Measurements from ENCODE around the gene CSF3R.
"Not testable (repeated sequence)": the region's sequence is repeated elsewhere in the genome, so short reads cannot be mapped to it uniquely, and the experiment has no call there.

CSF3R gene

DNA sequence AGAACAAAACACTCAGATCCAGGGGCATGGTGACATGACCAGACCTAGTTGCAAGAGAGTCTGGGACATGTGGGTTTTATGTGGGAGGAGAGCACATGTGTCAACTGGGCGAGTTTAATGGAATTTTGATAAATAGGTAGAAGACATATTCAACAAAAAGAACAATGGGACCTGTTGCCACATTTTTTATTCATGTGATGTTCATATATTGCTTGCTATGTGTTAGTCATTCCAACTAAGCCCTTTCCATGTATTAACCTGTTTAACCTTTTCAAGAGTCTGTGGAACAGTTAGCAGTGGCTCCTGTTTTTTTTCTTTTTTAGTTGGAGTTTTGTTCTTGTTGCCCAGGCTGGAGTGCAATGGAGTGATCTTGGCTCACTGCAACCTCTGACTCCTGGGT lies 30.1 kb upstream of the CSF3R start:
- no peak for DNase-seq

DNA sequence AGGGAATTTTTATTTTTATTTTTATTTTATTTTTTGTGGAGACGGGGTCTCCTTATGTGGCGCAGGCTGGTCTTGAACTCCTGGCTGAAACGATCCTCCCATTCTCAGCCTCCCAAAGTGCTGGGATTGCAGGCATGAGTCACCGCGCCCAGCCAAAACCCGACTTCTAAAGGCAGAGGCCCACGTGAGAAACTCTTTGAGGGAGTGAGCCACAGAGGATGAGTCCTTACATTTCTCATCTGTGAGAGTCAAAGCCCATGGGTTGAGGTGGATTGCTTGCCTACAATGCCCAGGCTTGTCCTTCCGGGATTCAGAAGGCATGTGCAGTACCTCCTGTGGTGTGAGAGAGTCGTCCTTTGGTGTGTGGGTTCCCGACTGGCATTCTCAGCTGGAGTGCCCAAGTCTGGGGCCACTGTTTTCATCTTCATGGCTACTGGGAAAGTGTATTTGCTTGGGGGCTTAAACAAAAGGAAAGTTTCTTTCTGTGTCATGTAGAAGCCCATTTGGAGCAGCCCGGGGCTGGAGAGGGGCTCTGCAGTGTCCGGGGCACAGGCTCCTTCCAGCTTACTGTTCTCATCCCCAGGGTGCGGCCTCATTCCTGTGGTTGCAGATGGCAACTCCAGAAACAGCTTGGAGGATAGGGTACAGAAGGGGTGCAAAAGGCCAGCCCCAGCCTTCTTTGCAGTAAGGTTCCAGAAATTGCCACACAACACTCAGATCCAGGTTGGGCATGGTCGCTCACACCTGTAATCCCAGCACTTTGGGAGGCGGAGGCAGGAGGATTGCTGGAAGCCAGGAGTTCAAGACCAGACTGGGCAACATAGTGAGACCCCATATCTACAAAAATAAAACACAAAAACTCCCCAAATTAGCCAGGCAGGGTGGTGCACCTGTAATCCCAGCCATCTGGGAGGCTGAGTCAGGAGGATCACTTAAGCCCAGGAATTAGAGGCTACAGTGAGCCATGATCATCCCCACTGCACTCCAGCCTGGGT lies 29.4 kb upstream of the CSF3R start:
- no peak for DNase-seq

DNA sequence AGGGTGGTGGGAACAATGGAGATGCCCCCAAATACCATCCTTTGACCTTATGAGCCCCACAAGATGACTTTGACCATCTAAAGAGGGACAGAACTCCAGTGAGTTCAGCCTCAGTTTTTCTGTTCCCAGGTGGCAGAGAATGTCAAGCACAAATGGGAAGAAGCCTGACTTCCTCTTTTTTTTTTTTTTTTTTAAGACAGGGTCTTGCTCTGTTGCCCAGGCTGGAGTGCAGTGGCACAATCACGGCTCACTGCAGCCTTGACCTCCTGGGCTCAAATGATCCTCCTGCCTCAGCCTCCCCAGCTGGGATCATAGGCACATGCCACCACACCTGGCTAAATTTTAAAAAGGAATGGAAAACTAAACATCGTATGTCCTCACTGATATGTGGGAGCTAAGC lies 28.5 kb upstream of the CSF3R start:
- DNase-seq: not testable (repeated sequence)

DNA sequence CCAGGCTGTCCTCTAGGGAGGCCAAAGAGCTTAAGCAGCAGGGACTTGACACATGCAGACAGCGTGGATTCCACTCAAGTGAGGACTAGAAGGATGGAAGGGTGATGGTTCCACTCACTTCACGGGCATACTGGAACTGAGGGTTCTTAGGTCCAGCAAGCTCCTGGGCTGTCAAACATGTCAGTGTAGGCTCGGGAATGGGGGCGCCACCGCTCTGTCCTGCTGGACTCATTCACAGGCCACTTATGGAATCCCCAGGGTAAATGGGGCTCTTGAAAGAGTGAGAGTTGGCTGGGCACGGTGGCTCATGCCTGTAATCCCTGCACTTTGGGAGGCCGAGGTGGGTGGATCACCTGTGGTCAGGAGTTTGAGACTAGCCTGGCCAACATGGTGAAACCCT lies 27.7 kb upstream of the CSF3R start:
- no peak for DNase-seq

DNA sequence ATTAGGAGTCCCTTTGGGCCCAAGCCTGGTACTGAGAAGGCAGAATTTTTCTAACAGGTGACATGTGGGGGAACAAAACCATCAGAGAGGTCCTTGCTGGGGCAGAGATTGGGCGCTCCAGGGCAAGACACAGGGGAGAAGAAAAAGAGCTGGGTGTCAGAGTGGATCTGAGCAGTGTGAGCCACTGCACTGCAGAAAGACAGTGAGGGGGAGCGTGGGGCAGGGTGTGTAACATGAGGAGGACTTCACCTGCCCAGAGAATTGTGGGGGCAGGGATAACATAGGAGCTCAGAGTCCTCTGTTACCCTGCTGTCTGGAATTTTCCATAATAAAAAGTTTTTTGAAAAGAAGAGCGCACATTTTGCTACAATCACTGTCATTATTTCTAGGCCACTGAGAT lies 25.5 kb upstream of the CSF3R start:
- DNase-seq: no peak

DNA sequence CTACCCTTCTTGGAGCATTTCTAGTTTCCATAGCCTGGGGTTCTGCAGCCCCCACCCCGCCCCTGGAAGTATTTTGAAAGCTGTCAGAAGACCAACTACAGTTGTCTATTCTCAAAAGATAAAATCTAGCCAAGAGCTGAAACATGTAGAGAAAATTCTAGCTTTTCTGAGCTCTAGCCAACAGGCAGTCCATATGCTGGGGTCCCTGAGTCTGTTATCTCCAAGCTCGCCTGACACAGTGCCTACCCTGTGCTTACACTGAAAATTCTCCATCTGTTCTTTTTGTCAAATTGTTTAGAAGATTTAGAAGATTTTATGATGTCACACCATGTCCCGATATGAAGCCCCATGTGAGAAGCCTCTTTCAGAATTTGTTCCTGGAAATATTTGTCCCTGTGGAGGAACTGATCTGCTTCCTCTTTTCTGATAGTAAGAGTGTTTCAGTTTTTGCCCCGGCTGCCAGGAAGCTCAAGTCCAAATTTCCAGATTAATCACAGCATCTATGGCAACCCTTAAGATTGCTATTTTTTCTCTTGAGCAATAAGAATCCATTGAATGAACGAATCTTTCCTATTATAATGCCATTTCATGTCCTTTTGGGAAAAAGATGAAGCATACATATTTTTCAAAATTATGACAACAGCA lies 23.7 kb upstream of the CSF3R start:
- DNase-seq: no peak

DNA sequence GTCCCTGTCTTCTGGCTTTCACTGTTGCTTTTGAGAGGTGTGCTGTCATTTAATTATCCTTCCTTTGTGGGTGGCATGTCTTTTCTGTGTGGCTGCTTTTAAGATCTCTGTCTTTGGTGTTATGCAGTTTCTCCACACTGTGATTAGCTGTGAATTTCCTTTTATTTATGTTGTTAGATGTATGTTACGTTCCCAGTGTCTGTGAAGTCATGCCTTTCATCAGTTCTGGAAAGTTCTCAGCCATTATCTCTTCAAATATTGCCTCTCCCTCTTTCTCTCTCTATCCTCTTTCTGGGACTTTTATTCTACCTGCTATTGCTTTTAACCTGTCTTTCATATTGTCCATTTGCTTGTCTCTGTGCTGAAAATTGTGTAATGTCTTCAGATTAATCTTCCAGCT lies 21.0 kb upstream of the CSF3R start:
- no peak for DNase-seq

DNA sequence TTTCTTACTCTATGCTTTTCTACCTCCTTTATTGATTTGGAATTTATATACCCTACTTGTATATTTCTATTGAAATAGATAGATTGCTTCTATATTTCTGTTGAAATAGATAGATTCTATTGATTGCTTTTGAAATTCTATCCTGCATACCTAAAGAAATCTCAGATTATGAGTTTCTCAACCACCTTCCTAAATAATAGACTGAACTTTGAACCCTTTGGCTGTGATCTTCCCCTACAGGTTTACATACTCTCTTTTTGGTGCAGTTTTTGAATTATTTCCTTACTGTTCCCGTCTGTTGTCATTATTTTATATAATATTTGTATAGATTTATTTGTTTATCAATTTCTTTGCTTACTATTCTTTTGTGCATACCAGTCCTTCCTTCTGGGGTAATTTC lies 20.4 kb upstream of the CSF3R start:
- no peak for DNase-seq

DNA sequence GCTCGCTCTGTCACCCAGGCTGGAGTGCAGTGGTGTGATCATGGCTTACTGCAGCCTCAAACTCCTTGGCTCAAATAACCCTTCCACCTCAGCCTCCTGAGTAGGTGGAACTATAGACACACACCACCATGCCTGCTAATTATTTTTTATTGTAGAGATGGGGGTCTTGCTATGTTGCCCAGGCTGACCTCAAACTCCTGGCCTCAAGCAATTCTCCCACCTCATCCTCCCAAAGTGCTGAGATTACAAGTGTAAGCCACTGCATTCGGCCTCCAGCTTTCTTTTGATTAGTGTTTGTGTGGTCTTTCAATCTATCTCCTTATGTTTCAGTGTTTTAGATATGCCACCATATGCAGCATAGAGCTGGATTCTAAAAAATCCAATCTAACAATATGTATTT lies 19.9 kb upstream of the CSF3R start:
- no peak for DNase-seq

DNA sequence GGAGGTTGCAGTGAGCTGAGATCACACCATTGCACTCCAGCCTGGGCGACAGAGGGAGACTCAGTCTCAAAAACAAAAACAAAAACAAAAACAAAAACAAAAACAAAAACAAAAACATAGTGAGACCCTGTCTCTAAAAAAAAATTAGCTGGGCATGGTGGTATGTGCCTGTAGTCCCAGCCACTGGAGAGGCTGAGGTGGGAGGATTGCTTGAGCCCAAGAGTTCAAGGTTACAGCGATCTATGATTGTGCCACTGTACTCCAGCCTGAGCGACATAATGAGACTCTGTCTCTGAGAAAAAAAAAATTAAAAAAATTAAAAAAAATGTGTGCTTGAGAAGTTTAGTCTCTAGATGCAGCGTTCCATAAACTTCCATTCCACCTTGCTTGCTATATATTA lies 19.2 kb upstream of the CSF3R start:
- not testable (repeated sequence) for DNase-seq

DNA sequence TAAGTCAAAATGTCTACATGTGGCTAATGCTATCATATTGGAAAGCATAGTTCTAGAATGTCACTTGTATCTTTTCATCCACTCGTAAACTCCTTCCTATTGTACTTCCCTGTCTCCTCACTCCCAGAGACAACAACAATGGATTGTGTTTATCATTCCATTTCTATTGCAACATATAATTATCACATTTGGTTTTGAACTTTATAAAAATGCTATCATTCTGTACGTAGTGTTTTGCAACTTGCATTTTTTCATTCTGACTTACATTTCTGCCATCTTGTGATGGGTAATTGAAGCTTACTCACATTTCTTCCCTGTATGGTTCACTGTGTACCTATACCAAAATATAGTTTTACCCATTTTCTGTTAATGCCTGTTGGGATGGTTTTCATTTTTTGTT lies 14.5 kb upstream of the CSF3R start:
- no peak for DNase-seq

DNA sequence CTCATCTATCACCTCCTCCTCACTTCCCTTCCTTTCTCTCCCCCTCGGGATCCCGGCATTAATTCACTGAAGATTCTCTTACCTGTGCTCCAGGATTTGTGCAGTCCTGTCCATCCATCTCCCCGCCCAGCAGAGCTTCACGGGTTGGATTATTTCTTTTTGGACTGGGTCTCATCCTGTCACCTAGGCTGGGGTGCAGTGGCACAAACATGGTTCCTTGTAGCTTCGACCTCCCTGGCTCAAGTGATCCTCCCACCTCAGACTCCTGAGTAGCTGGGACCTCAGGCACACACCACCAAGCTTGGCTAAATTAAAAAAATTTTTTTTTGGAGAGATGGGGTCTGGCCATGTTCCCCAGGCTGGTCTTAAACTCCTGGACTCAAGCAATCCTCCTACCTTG lies 12.3 kb upstream of the CSF3R start:
- no peak for DNase-seq

DNA sequence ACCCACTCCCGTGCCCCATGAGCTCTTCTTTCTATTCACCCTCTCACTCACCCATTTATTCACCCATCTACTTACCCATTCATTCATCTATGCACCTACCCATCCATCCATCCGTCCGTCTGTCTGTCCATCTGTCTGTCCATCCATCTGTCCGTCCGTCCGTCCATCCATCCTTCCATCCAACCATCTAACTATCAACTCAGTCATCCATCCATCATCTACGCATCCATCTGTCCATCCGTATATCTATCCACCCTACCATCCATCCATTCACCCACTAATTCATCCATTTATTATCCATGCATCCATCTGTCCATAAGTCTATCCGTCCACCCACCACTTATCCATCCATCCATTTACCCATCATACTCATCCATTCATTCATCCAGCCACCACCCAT lies 10.8 kb upstream of the CSF3R start:
- DNase-seq: no peak

DNA sequence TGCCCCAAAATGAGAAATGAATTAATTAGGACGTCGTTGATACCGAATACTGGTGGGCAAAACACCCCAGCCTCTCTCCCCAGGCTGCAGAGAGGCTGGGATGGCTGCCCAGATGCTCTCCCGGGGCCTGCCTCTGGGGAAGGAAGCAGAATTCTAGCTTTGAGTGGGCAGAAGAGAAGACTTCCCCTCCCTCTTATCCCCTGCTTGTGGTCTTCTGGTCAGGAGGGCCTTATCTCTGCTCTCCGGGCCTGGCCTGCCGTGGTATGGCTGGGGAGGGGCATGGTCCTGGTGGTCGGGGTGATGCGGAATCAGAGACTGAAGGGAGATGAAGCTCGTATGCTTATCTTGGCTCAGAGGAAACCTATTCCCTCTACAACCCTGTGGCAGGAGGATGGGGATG lies 9.8 kb upstream of the CSF3R start:
- no peak for DNase-seq

DNA sequence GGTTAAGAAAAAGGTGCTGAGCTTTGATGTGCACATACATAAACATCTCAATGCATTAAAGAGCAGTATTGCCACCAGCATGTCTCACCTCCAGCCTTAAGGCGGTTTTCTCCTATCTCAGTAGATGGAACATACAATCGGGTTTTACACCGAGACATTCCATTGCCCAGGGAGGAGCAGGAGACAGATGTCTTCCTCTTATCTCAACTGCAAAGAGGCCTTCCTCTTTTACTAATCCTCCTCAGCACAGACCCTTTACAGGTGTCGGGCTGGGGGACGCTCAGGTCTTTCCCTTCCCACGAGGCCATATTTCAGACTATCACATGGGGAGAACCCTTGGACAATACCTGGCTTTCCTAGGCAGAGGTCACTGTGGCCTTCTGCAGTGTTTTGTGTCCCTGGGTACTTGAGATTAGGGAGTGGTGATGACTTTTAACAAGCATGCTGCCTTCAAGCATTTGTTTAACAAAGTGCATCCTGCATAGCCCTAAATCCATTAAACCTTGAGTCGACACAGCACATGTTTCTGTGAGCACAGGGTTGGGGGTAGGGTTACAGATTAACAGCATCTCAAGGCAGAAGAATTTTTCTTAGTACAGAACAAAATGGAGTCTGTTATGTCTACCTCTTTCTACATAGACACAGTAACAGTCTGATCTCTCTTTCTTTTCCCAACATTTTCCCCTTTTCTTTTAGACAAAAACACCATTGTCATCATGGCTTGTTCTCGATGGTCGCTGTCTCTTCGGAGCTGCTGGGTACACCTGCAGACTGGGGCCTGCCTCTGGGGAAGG lies 6.7 kb upstream of the CSF3R start:
- not testable (repeated sequence) for DNase-seq

DNA sequence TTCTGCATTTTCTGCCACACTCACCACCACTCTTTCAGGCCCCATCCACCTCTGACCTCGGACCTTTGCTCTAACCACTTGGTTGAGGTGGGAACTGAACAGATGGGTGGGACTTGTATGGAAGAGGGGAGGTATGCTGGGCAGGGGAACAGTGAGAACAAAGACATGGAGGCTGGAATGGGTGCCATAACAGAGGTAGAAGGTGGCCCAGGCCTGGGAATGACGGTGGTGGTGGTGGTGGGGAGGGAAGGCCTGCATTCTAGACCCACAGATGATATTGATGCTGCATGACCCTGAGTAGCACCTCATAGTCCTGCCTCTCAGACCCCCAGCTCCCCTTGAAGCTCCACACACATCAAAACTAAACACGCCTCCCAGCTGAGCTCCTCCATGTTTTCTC lies 5.2 kb upstream of the CSF3R start:
- no peak for DNase-seq

DNA sequence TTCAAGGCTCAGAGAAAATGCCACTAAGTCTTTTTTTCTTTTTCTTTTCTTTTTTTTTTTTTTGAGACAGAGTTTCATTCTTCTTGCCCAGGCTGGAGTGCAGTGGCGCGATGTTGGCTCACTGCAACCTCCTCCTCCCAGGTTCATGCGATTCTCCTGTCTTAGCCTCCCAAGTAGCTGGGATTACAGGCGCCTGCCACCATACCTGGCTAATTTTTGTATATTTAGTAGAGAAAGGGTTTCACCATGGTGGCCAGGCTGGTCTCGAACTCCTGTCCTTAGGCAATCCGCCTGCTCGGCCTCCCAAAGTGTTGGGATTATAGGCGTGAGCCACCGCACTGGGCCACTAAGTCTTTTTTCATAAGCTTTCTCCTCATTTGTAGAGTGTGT lies 4.6 kb upstream of the CSF3R start:
- DNase-seq: not testable (repeated sequence)

DNA sequence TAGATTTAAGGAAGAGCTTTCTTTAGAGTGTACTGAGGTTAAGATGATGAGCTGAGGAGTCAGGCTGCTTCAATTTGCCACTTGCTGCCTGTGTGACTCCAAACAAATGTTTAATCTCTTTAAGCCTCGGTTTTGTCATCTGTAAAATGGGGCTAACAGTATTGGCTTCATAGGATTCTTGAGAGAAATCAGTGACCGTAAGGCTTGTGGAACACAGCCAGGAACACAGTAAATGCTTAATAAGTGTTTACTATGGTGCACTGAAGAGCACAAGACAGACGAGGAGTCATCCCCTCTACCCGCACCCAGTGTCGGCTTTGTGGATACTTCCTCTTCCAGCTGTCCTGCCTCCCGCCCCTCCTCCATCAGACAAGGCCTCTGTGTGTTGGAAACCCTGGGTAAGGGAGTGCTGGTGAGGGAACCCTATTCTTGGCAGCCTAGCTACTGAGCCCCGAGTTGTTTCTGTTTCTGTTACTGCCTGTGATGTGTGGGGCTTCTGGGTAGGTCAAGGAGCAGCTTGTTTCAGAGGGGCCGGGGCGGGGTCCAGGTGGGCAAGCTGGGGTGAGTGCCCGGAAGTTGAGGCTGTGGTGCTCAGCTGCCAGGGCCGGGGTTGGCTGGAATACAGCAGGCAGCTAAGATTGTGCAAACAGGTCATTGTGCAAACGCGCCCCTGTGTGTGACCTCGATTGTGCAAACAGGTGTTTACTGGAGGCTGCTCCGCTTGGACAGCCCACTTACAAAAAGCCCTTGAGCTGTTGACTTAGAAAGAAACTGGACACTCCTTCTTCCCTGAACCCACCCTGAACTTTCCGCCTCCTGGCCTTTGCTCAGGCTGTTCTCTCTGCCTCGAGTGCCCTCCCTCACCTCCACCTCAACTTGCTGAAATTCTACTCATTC lies 4.0 kb upstream of the CSF3R start:
- DNase-seq: no peak

DNA sequence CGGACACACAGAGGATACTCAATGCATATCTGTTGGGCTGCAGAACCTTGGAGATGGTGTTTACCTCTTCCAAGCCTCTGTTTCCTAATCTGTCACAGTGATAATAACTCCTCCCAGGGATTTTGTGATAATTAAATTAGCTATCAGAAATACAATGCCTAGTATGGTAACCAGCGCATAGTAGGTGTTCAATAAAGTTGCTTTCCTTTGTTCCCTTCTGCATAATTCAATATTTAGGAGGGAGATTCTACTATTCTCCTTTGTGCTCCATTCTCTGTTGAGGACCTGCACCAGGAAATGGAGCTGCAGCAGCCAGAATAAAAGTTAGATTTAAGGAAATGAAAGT lies 3.4 kb upstream of the CSF3R start:
- DNase-seq: no peak

DNA sequence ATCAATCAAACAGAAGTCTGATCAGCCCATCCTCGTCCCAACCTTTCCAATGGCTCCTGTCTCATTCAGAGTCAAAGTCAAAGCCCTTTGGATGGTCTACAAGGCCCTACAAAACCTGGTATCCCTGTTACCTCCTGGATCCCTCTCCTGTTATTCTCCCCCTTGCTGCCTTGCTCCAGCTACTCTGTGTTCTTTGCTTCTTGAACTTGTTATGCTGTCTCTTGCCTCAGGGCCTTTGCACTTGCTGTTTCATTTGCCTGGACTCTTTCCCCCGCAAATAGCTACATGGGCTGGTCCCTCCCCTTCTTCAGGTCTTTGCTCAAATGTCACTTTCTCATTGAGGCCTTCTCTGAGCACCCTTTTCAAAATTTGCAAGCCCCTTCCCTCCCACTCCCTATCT lies 1.4 kb upstream of the CSF3R start:
- DNase-seq: no peak

DNA sequence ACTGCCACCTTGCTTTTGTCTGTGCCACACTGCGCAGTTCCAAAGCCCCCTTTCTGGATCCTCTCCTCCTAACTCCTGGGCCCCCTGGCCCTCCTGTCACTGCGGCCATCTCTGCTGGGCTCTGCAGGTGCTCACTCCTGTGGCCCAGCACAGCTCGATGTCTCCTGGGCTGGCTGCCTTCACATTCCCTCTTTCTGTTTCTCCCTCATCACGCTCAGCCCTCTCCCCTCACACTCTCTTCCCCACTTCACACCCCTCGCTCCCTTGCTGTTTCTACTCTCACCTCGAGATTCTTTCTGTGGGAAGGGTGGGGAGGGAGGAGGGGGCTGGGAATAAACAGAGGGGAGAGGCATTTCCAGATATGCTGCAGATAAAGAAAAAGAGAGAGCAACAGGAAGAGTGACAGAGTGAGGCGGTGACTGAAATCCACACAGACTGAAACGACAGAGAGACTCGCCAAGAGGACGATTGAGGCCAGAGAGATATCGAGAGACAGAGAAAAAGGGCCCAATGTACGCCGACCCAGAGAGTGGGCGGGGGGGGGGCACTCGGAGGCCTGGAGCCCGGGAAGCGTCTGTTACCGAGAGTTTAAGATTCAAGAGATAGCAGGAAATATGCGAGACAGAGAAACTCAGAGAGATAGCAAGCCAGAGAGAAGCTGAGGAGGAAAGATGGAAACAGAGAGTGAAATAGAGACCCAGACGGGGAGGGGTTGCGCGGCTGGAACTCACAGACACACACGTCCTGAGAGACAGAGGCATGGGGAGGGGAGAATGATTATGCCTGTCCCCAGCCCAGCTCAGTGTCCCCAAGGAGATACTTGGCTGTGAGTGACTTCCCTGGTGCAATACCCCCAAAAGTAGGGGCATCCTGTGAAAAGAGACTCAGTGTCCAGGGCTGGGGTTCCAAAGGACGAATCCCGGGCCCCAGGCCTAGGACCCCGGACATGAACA lies 666 bp downstream of the CSF3R start:
- no peak for DNase-seq

DNA sequence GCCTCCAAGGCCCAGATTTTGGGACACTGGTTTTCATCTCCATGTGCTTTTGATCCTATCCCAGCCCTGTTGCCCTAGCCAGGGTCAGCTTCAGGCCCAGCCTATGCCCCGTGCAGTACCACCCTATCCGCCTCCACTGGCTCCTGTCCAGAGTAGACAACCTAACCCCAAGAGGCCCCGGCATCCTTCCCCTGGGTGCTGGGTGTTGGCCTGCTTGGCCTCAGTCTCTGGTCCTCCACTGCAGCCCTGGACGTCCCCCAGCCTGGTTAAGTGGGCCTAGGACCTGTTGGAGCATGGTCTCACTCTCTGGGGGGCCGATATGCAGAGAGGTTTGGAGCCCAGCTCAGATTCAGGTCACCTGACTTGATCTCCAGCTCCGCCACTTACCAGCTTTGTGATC lies 1.6 kb downstream of the CSF3R start:
- DNase-seq: no peak

Data from stimulated activated CD4-positive, alpha-beta T cell treated with anti-CD3 and anti-CD28 coated beads, Interleukin-2, amount 100 ng/mL, for 48 hours (primary cell).